ENCODE data around the gene MNDA. TPM values are rescaled to one million over a fixed set of nuclear protein-coding genes. Genes with fewer than 3 reads are reported as not detected.
"Not testable (repeated sequence)": the region's sequence is repeated elsewhere in the genome, so short reads cannot be mapped to it uniquely, and the experiment has no call there.

MNDA gene
- total RNA-seq, 1 experiment from 2014 or later = not detected

GRCh38 chr1:158838660-158839059 lies 7.5 kb downstream of the MNDA start:
- no peak for DNase-seq (ENCODE audit: low read depth)

- DNase-seq (ENCODE audit: low read depth) = no peak
Observed at GRCh38 chr1:158839566-158839965, 8.4 kb downstream of the MNDA start.

GRCh38 chr1:158840236-158840635 lies 9.1 kb downstream of the MNDA start:
- no peak for DNase-seq (ENCODE audit: low read depth)

GRCh38 chr1:158864595-158864994 lies 33.4 kb downstream of the MNDA start:
- DNase-seq (ENCODE audit: low read depth) = no peak

- DNase-seq (ENCODE audit: low read depth) = not testable (repeated sequence)
Observed at GRCh38 chr1:158870438-158870837, 39.3 kb downstream of the MNDA start.

GRCh38 chr1:158873141-158873540 lies 42.0 kb downstream of the MNDA start:
- DNase-seq (ENCODE audit: low read depth) = no peak

- DNase-seq (ENCODE audit: low read depth) = no peak
Observed at GRCh38 chr1:158893654-158894053, 62.5 kb downstream of the MNDA start.

- DNase-seq (ENCODE audit: low read depth) = no peak
Observed at GRCh38 chr1:158898722-158899121, 67.6 kb downstream of the MNDA start.

Other genes with a start within 250 kb of the MNDA start
- not detected in 2 replicates for gene OR10Z1, start 226.1 kb upstream of the MNDA start, total RNA-seq (2014; rRNA removed; shearing (Covaris generic))
- not detected in 2 replicates for gene SPTA1, start 144.6 kb upstream of the MNDA start, total RNA-seq (2014; rRNA removed; shearing (Covaris generic))
- gene OR6K2, start 130.7 kb upstream of the MNDA start, total RNA-seq (2014; rRNA removed; shearing (Covaris generic)) = not detected in 2 replicates
- gene OR6K3, start 110.6 kb upstream of the MNDA start, total RNA-seq (2014; rRNA removed; shearing (Covaris generic)) = not detected in 2 replicates
- gene OR6K6, start 76.6 kb upstream of the MNDA start, total RNA-seq (2014; rRNA removed; shearing (Covaris generic)) = not detected in 2 replicates
- gene OR6N1, start 59.2 kb upstream of the MNDA start, total RNA-seq (2014; rRNA removed; shearing (Covaris generic)) = not detected in 2 replicates
- gene OR6N2, start 50.1 kb upstream of the MNDA start, total RNA-seq (2014; rRNA removed; shearing (Covaris generic)) = not detected in 2 replicates
- not detected in 2 replicates for gene PYHIN1, start 100.2 kb downstream of the MNDA start, total RNA-seq (2014; rRNA removed; shearing (Covaris generic))
- gene IFI16, start 178.6 kb downstream of the MNDA start, total RNA-seq (2014; rRNA removed; shearing (Covaris generic)) = 40.9 and 55.9 TPM in 2 replicates
- gene AIM2, start 245.4 kb downstream of the MNDA start, total RNA-seq (2014; rRNA removed; shearing (Covaris generic)) = 13.9 and 15.5 TPM in 2 replicates